ENCODE measurements around the gene TMEM140. TPM values are rescaled to one million over a fixed set of nuclear protein-coding genes. Genes with fewer than 3 reads are reported as not detected.

TMEM140 gene
- total and polyA plus RNA-seq, 3 donors from 2014 or later, result 5.1 to 11.4 (median 6.3) TPM

GRCh38 chr7:135206941-135207391 is 59.1 kb downstream of the TMEM140 start:
- no peak for TF ChIP-seq CTCF (IDR thresholded peaks at IDR 0.05)
- no peak for TF ChIP-seq POLR2A (IDR thresholded peaks at IDR 0.05)
- peaks cover 17% of the 10 kb centered on the region for H3K4me1 ChIP-seq
- WGBS, 2 donors, result 89 to 91% methylated on average over 7 of the region's 7 CpGs
- no peaks in the 10 kb centered on the region for H3K9me3 ChIP-seq
- no peaks in the 10 kb centered on the region for H3K27me3 ChIP-seq
- H3K27ac ChIP-seq, result no peak overlapping the region
- intact Hi-C loops (cut with DNase I; ENCODE audit: low total_unique reads), result no loop called here
- no peak overlapping the region for H3K4me3 ChIP-seq
- DNase-seq, result no peak
- H3K36me3 ChIP-seq (ENCODE audit: low read depth, missing control alignments), result no peaks in the 10 kb centered on the region

- 84 to 85% methylated on average over 7 to 8 of the region's 8 CpGs for WGBS, 2 donors
Measured at GRCh38 chr7:135207406-135208101, 59.7 kb downstream of the TMEM140 start.

GRCh38 chr7:135208102-135208793 is 60.4 kb downstream of the TMEM140 start:
- Histone ChIP-seq H3K36me3 (ENCODE audit: low read depth, missing control alignments) (no peaks in the 10 kb centered on the region), H3K27me3 (no peaks in the 10 kb centered on the region), H3K9me3 (no peaks in the 10 kb centered on the region), H3K4me3 (no peak overlapping the region), H3K4me1 (peaks cover 17% of the 10 kb centered on the region), H3K27ac (no peak overlapping the region)
- 73 to 86% methylated on average over 5 to 6 of the region's 6 CpGs for WGBS, 2 donors
- no peak for TF ChIP-seq POLR2A (IDR thresholded peaks at IDR 0.05)
- TF ChIP-seq CTCF (IDR thresholded peaks at IDR 0.05), result no peak
- no peak for DNase-seq
- intact Hi-C loops (cut with DNase I; ENCODE audit: low total_unique reads), result no loop called here

More at GRCh38 chr7:135207406-135208101, 59.7 kb downstream of the TMEM140 start:
- peaks cover 17% of the 10 kb centered on the region for H3K4me1 ChIP-seq
- no peak for TF ChIP-seq POLR2A (IDR thresholded peaks at IDR 0.05)
- TF ChIP-seq CTCF (IDR thresholded peaks at IDR 0.05), result no peak
- DNase-seq, result no peak
- intact Hi-C loops (cut with DNase I; ENCODE audit: low total_unique reads), result no loop called here
- no peak overlapping the region for H3K4me3 ChIP-seq
- H3K36me3 ChIP-seq (ENCODE audit: low read depth, missing control alignments), result no peaks in the 10 kb centered on the region
- no peaks in the 10 kb centered on the region for H3K9me3 ChIP-seq
- no peak overlapping the region for H3K27ac ChIP-seq
- no peaks in the 10 kb centered on the region for H3K27me3 ChIP-seq

GRCh38 chr7:135209225-135209834 is 61.5 kb downstream of the TMEM140 start:
- 80 to 86% methylated on average over 7 of the region's 7 CpGs for WGBS, 2 donors
- DNase-seq, result no peak
- TF ChIP-seq CTCF (IDR thresholded peaks at IDR 0.05), result no peak
- TF ChIP-seq POLR2A (IDR thresholded peaks at IDR 0.05), result no peak
- Histone ChIP-seq H3K4me1 (peaks cover 17% of the 10 kb centered on the region), H3K9me3 (no peaks in the 10 kb centered on the region), H3K36me3 (ENCODE audit: low read depth, missing control alignments) (no peaks in the 10 kb centered on the region), H3K27me3 (no peaks in the 10 kb centered on the region), H3K4me3 (no peak overlapping the region), H3K27ac (peak overlapping the region in 1 of 2 donors; percentile 10)
- intact Hi-C loops (cut with DNase I; ENCODE audit: low total_unique reads), result no loop called here
